Tongue (tissue), 2 donors: ENCODE results near the gene TMEM53. TPM values are rescaled to one million over a fixed set of nuclear protein-coding genes. Genes with fewer than 3 reads are reported as not detected.

Experiments
- DNase-seq: peaks from one replicate; pipeline ENCODE4 v3.0.0-alpha.2; 2015
- total RNA-seq: library from RNA; depleted of rRNA; stranded (reverse); fragments of >200 nt; gene quantifications from one replicate; pipeline ENCODE4 v1.2.3, GENCODE V29; 2014

The TMEM53 gene
- total RNA-seq, 1 donor from 2014 or later, result 2.6 TPM

- no peak for DNase-seq
These were observed 22.6 kb upstream of the TMEM53 start for GRCh38 chr1:44696789-44697345.

- no peak for DNase-seq
These were observed 21.8 kb upstream of the TMEM53 start for GRCh38 chr1:44696101-44696500.

- no peak for DNase-seq
These were observed 21.4 kb upstream of the TMEM53 start for GRCh38 chr1:44695671-44696070.

- DNase-seq, result no peak
These were observed 20.7 kb upstream of the TMEM53 start for GRCh38 chr1:44694863-44695478.

- DNase-seq, result no peak
These were observed 19.6 kb upstream of the TMEM53 start for GRCh38 chr1:44693900-44694299.

GRCh38 chr1:44693159-44693558 lies 18.9 kb upstream of the TMEM53 start:
- DNase-seq, result no peak

GRCh38 chr1:44689447-44689765 lies 15.1 kb upstream of the TMEM53 start:
- no peak for DNase-seq

- DNase-seq, result no peak
These were observed 14.6 kb upstream of the TMEM53 start for GRCh38 chr1:44688760-44689446.

- DNase-seq, result no peak
These were observed 11.6 kb upstream of the TMEM53 start for GRCh38 chr1:44685881-44686280.

- no peak for DNase-seq
These were observed 10.9 kb upstream of the TMEM53 start for GRCh38 chr1:44685218-44685617.

- no peak for DNase-seq
These were observed 10.2 kb upstream of the TMEM53 start for GRCh38 chr1:44684525-44684924.

GRCh38 chr1:44682883-44683265 lies 8.6 kb upstream of the TMEM53 start:
- no peak for DNase-seq

- no peak for DNase-seq
These were observed 7.9 kb upstream of the TMEM53 start for GRCh38 chr1:44681905-44682882.

- DNase-seq, result no peak
These were observed 5.2 kb upstream of the TMEM53 start for GRCh38 chr1:44679468-44679867.

- DNase-seq, result no peak
These were observed 4.3 kb upstream of the TMEM53 start for GRCh38 chr1:44678626-44679025.

- DNase-seq, result no peak
These were observed 3.8 kb upstream of the TMEM53 start for GRCh38 chr1:44678120-44678519.

GRCh38 chr1:44677201-44677766 lies 3.0 kb upstream of the TMEM53 start:
- no peak for DNase-seq

- DNase-seq, result no peak
These were observed 2.4 kb upstream of the TMEM53 start for GRCh38 chr1:44676484-44677200.

- no peak for DNase-seq
These were observed 905 bp upstream of the TMEM53 start for GRCh38 chr1:44675186-44675585.

- DNase-seq, result no peak
These were observed 587 bp downstream of the TMEM53 start for GRCh38 chr1:44673675-44674112.

- DNase-seq, result peak; percentile 53
These were observed 1.2 kb downstream of the TMEM53 start for GRCh38 chr1:44672961-44673674.
